Peyer's patch (tissue), 4 donors: ENCODE measurements around the gene SNED1. TPM values are rescaled to one million over a fixed set of nuclear protein-coding genes. Genes with fewer than 3 reads are reported as not detected.
A peak's percentile ranks its signal among the peaks of the same experiment; 100 is the strongest.

Experiments
- DNase-seq, 3 donors: peaks; one replicate each; pipeline ENCODE4 v3.0.0-alpha.2; 2017 to 2019
- H3K27ac ChIP-seq, 4 donors: fragments of 200-600 bp; sonication (generic); one replicate each; pipeline ENCODE4 v1.5.1; 2016 to 2019
- H3K27me3 ChIP-seq, 2 donors: fragments of 200-600 bp; sonication (generic); one replicate each; pipeline ENCODE4 v1.5.1; 2019
- H3K36me3 ChIP-seq, 3 donors: fragments of 200-600 bp; sonication (generic); one replicate each; pipeline ENCODE4 v1.5.1; 2016 to 2019
- H3K4me1 ChIP-seq, 4 donors: fragments of 200-600 bp; sonication (generic); one replicate each; pipeline ENCODE4 v1.5.1; 2016 to 2019
- H3K4me3 ChIP-seq, 4 donors: fragments of 200-600 bp; sonication (generic); 1 replicate in 3 of 4; 2 replicates in 1 of 4; pipeline ENCODE4 v1.5.1; 2016 to 2019; ENCODE audit warnings: mild to moderate bottlenecking in 1 of 4
- H3K9me3 ChIP-seq, 4 donors: fragments of 200-600 bp; sonication (generic); one replicate each; pipeline ENCODE4 v1.5.1; 2016 to 2019; ENCODE audit warnings: mild to moderate bottlenecking in 1 of 4
- CTCF ChIP-seq, 6 experiments: fragments of 450-650 bp in 4 of 6; fragments of 200-600 bp in 2 of 6; sonication (generic) in 1 of 6; IDR thresholded peaks; one replicate each; pipeline ENCODE4 v1.5.1; 2017 to 2019; ENCODE audit warnings: antibody characterized with exemption in 6 of 6, mild to moderate bottlenecking in 3 of 6, moderate library complexity in 1 of 6
- POLR2A ChIP-seq, 2 donors: fragments of 450-650 bp; IDR thresholded peaks; one replicate each; pipeline ENCODE4 v1.5.1; 2017; ENCODE audit warnings: antibody characterized with exemption in 2 of 2, mild to moderate bottlenecking in 2 of 2, moderate library complexity in 2 of 2
- total RNA-seq, 4 donors: library from RNA; depleted of rRNA; stranded (reverse); fragments of >200 nt; gene quantifications; one replicate each; pipeline ENCODE4 v1.1.0, GENCODE V29; 2016

Gene SNED1
- total RNA-seq, 4 donors from 2014 or later = 6.8 to 83.3 (median 25.2) TPM

- H3K27me3 ChIP-seq = no peaks in the 10 kb centered on the region
- TF ChIP-seq POLR2A (IDR thresholded peaks at IDR 0.05) = no peak
- peaks cover 0 to 4% (median 0%) of the 10 kb centered on the region in 4 donors for H3K4me1 ChIP-seq
- H3K27ac ChIP-seq = no peak overlapping the region
- no peak overlapping the region for H3K4me3 ChIP-seq
- no peaks in the 10 kb centered on the region for H3K36me3 ChIP-seq
- DNase-seq = peak in 2 of 3 donors; percentile 51 to 52
- H3K9me3 ChIP-seq = no peaks in the 10 kb centered on the region
These were observed 125.6 kb downstream of the SNED1 start for GRCh38 chr2:241123816-241124536.

- Histone ChIP-seq H3K27me3 (no peaks in the 10 kb centered on the region), H3K4me1 (peaks cover 0 to 4% (median 0%) of the 10 kb centered on the region in 4 donors), H3K9me3 (no peaks in the 10 kb centered on the region), H3K27ac (peak overlapping the region in 1 of 4 donors; percentile 31), H3K4me3 (no peak overlapping the region), H3K36me3 (no peaks in the 10 kb centered on the region)
- DNase-seq = peak in 2 of 3 donors; percentile 14 to 40
- TF ChIP-seq POLR2A (IDR thresholded peaks at IDR 0.05) = no peak
- no peak for TF ChIP-seq CTCF (IDR thresholded peaks at IDR 0.05)
These were observed 127.2 kb downstream of the SNED1 start for GRCh38 chr2:241125626-241126025.

GRCh38 chr2:241126201-241126611 lies 127.8 kb downstream of the SNED1 start:
- no peaks in the 10 kb centered on the region for H3K27me3 ChIP-seq
- H3K4me1 ChIP-seq = peaks cover 0 to 4% (median 0%) of the 10 kb centered on the region in 4 donors
- peak in 2 of 3 donors; percentile 30 to 43 for DNase-seq
- TF ChIP-seq CTCF (IDR thresholded peaks at IDR 0.05) (no peak), POLR2A (IDR thresholded peaks at IDR 0.05) (no peak)
- H3K4me3 ChIP-seq = no peak overlapping the region
- H3K9me3 ChIP-seq = no peaks in the 10 kb centered on the region
- peak overlapping the region in 1 of 4 donors; percentile 31 for H3K27ac ChIP-seq
- H3K36me3 ChIP-seq = no peaks in the 10 kb centered on the region

GRCh38 chr2:241126771-241127202 lies 128.4 kb downstream of the SNED1 start:
- H3K27ac ChIP-seq = peak overlapping the region in 1 of 4 donors; percentile 63
- peak in 2 of 3 donors; percentile 43 to 44 for DNase-seq
- H3K9me3 ChIP-seq = no peaks in the 10 kb centered on the region
- H3K4me1 ChIP-seq = peaks cover 0 to 4% (median 0%) of the 10 kb centered on the region in 4 donors
- H3K27me3 ChIP-seq = no peaks in the 10 kb centered on the region
- H3K36me3 ChIP-seq = no peaks in the 10 kb centered on the region
- no peak overlapping the region for H3K4me3 ChIP-seq
- TF ChIP-seq CTCF (IDR thresholded peaks at IDR 0.05) = no peak
- TF ChIP-seq POLR2A (IDR thresholded peaks at IDR 0.05) = no peak

- TF ChIP-seq POLR2A (IDR thresholded peaks at IDR 0.05) (no peak), CTCF (IDR thresholded peaks at IDR 0.05) (no peak)
- H3K4me3 ChIP-seq = no peak overlapping the region
- H3K4me1 ChIP-seq = peaks cover 0 to 4% (median 0%) of the 10 kb centered on the region in 4 donors
- no peaks in the 10 kb centered on the region for H3K36me3 ChIP-seq
- H3K9me3 ChIP-seq = no peaks in the 10 kb centered on the region
- no peaks in the 10 kb centered on the region for H3K27me3 ChIP-seq
- peak in 1 of 3 donors; percentile 35 for DNase-seq
- peak overlapping the region in 2 of 4 donors; percentile 29 to 63 for H3K27ac ChIP-seq
These were observed 129.8 kb downstream of the SNED1 start for GRCh38 chr2:241128266-241128665.
